HFFc6 (cell line): ENCODE data around the gene BANK1. TPM values are rescaled to one million over a fixed set of nuclear protein-coding genes. Genes with fewer than 3 reads are reported as not detected.

Experiments used
- DNase-seq: peaks from one replicate; pipeline ENCODE4 v3.0.0-alpha.2; 2018
- H3K27ac Mint-ChIP-seq: 2 replicates; pipeline ENCODE4 v1.8.0; 2020; ENCODE audit warnings: mild to moderate bottlenecking, mixed read lengths
- H3K27me3 Mint-ChIP-seq: 2 replicates; pipeline ENCODE4 v1.8.0; 2021; ENCODE audit warnings: mild to moderate bottlenecking, moderate library complexity, mixed read lengths; ENCODE audit not compliant: insufficient read depth
- H3K36me3 Mint-ChIP-seq: 2 replicates; pipeline ENCODE4 v1.8.0; 2021; ENCODE audit warnings: low read depth, mixed read lengths
- H3K4me1 Mint-ChIP-seq: 2 replicates; pipeline ENCODE4 v1.8.0; 2020; ENCODE audit warnings: low read depth, mixed read lengths
- H3K4me3 Mint-ChIP-seq: 2 replicates; pipeline ENCODE4 v1.8.0; 2020; ENCODE audit warnings: mild to moderate bottlenecking, moderate library complexity, mixed read lengths
- H3K9me3 Mint-ChIP-seq: 2 replicates; pipeline ENCODE4 v1.8.0; 2020; ENCODE audit warnings: mild to moderate bottlenecking, mixed read lengths
- total RNA-seq, 6 experiments: library from RNA; stranded (reverse); fragmentation: NEBNext Ultra II Directional; extraction: Animal tissue kit (Norgen Biotek cat#: 25700); gene quantifications; 2 replicates in 1 of 6; 3 replicates in 5 of 6; pipeline ENCODE4 v1.2.3, GENCODE V29; 2021
- TF ChIP-seq, protein P1 (sequence below): fragments of 200-600 bp; sonication (generic); IDR thresholded peaks from 2 replicates; pipeline ENCODE4 v1.5.0; 2021; ENCODE audit warnings: antibody characterized with exemption, mild to moderate bottlenecking

BANK1 gene
- total RNA-seq, 6 experiments from 2014 or later: 0.14 to 0.28 (median 0.17) TPM; not detected in 3

GRCh38 chr4:102120846-102121245 lies 330.3 kb downstream of the BANK1 start:
- DNase-seq: no peak
- H3K4me1 Mint-ChIP-seq: no peaks in the 10 kb centered on the region
- H3K4me3 Mint-ChIP-seq: no peak overlapping the region
- H3K36me3 Mint-ChIP-seq: no peaks in the 10 kb centered on the region
- TF ChIP-seq, protein P1, sequence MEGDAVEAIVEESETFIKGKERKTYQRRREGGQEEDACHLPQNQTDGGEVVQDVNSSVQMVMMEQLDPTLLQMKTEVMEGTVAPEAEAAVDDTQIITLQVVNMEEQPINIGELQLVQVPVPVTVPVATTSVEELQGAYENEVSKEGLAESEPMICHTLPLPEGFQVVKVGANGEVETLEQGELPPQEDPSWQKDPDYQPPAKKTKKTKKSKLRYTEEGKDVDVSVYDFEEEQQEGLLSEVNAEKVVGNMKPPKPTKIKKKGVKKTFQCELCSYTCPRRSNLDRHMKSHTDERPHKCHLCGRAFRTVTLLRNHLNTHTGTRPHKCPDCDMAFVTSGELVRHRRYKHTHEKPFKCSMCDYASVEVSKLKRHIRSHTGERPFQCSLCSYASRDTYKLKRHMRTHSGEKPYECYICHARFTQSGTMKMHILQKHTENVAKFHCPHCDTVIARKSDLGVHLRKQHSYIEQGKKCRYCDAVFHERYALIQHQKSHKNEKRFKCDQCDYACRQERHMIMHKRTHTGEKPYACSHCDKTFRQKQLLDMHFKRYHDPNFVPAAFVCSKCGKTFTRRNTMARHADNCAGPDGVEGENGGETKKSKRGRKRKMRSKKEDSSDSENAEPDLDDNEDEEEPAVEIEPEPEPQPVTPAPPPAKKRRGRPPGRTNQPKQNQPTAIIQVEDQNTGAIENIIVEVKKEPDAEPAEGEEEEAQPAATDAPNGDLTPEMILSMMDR: no peak
- peaks cover 35% of the 10 kb centered on the region for H3K9me3 Mint-ChIP-seq
- no peaks in the 10 kb centered on the region for H3K27me3 Mint-ChIP-seq
- H3K27ac Mint-ChIP-seq: no peak overlapping the region
